ENCODE data around the gene ST6GALNAC3. TPM values are rescaled to one million over a fixed set of nuclear protein-coding genes. Genes with fewer than 3 reads are reported as not detected.

Gene ST6GALNAC3
- total RNA-seq, 1 donor from 2014 or later, result 23.6 TPM

GRCh38 chr1:76190749-76191424 lies 116.3 kb downstream of the ST6GALNAC3 start:
- Mint-ChIP-seq H3K27ac (no peak overlapping the region), H3K4me1 (peaks cover 16% of the 10 kb centered on the region), H3K4me3 (no peak overlapping the region), H3K27me3 (ENCODE audit: insufficient read depth, low read depth) (no peaks in the 10 kb centered on the region), H3K36me3 (no peaks in the 10 kb centered on the region), H3K9me3 (peaks cover 5% of the 10 kb centered on the region)
- Histone ChIP-seq H3K9me3 (ENCODE audit: low read depth) (no peaks in the 10 kb centered on the region), H2AFZ (replicated peaks) (no peak overlapping the region), H3K9ac (no peak overlapping the region), H3K4me3 (no peak overlapping the region), H3K36me3 (no peaks in the 10 kb centered on the region), H4K20me1 (ENCODE audit: low read depth) (no peaks in the 10 kb centered on the region), H3K4me1 (no peaks in the 10 kb centered on the region), H3K27me3 (no peaks in the 10 kb centered on the region), H3K27ac (no peak overlapping the region), H3K79me2 (ENCODE audit: low read depth) (no peaks in the 10 kb centered on the region), H3F3A (ENCODE audit: low read depth) (no peaks in the 10 kb centered on the region), H3K4me2 (no peak overlapping the region)
- DNase-seq (ENCODE audit: low spot score), result no peak
- TF ChIP-seq EZH2 (IDR thresholded peaks at IDR 0.05), result no peak
- no peak for TF ChIP-seq CTCF (IDR thresholded peaks at IDR 0.05)
- TF ChIP-seq EZH2phosphoT487 (IDR thresholded peaks at IDR 0.05), result no peak

- no peak overlapping the region for H3K27ac Mint-ChIP-seq
- no peaks in the 10 kb centered on the region for H3K4me1 ChIP-seq
- H3K9me3 ChIP-seq (ENCODE audit: low read depth), result no peaks in the 10 kb centered on the region
- no peaks in the 10 kb centered on the region for H4K20me1 ChIP-seq (ENCODE audit: low read depth)
- no peaks in the 10 kb centered on the region for H3K36me3 ChIP-seq
- H2AFZ ChIP-seq (replicated peaks), result no peak overlapping the region
- H3K36me3 Mint-ChIP-seq, result no peaks in the 10 kb centered on the region
- H3K9ac ChIP-seq, result no peak overlapping the region
- no peak overlapping the region for H3K4me3 ChIP-seq
- no peaks in the 10 kb centered on the region for H3F3A ChIP-seq (ENCODE audit: low read depth)
- H3K4me3 Mint-ChIP-seq, result no peak overlapping the region
- H3K27me3 ChIP-seq, result no peaks in the 10 kb centered on the region
- no peaks in the 10 kb centered on the region for H3K79me2 ChIP-seq (ENCODE audit: low read depth)
- H3K4me1 Mint-ChIP-seq, result peaks cover 10% of the 10 kb centered on the region
- H3K9me3 Mint-ChIP-seq, result peaks cover 5% of the 10 kb centered on the region
- H3K4me2 ChIP-seq, result no peak overlapping the region
- TF ChIP-seq EZH2phosphoT487 (IDR thresholded peaks at IDR 0.05), result no peak
- no peak for TF ChIP-seq EZH2 (IDR thresholded peaks at IDR 0.05)
- TF ChIP-seq CTCF (IDR thresholded peaks at IDR 0.05), result no peak
- H3K27ac ChIP-seq, result no peak overlapping the region
- no peak for DNase-seq (ENCODE audit: low spot score)
- H3K27me3 Mint-ChIP-seq (ENCODE audit: insufficient read depth, low read depth), result no peaks in the 10 kb centered on the region
Observed at GRCh38 chr1:76191561-76191960, 117.0 kb downstream of the ST6GALNAC3 start.

- Mint-ChIP-seq H3K9me3 (peaks cover 3% of the 10 kb centered on the region), H3K36me3 (peaks cover 7% of the 10 kb centered on the region), H3K4me1 (no peaks in the 10 kb centered on the region), H3K27me3 (ENCODE audit: insufficient read depth, low read depth) (no peaks in the 10 kb centered on the region), H3K4me3 (no peak overlapping the region), H3K27ac (no peak overlapping the region)
- no peaks in the 10 kb centered on the region for H3K9me3 ChIP-seq (ENCODE audit: low read depth)
- no peaks in the 10 kb centered on the region for H3F3A ChIP-seq (ENCODE audit: low read depth)
- no peak for DNase-seq (ENCODE audit: low spot score)
- H3K36me3 ChIP-seq, result no peaks in the 10 kb centered on the region
- no peak overlapping the region for H3K9ac ChIP-seq
- H3K4me1 ChIP-seq, result no peaks in the 10 kb centered on the region
- H3K27ac ChIP-seq, result no peak overlapping the region
- H3K79me2 ChIP-seq (ENCODE audit: low read depth), result no peaks in the 10 kb centered on the region
- H4K20me1 ChIP-seq (ENCODE audit: low read depth), result peaks cover 7% of the 10 kb centered on the region
- no peak overlapping the region for H3K4me2 ChIP-seq
- H2AFZ ChIP-seq (replicated peaks), result no peak overlapping the region
- no peak overlapping the region for H3K4me3 ChIP-seq
- no peak for TF ChIP-seq EZH2 (IDR thresholded peaks at IDR 0.05)
- H3K27me3 ChIP-seq, result no peaks in the 10 kb centered on the region
Observed at GRCh38 chr1:76198452-76198851, 123.9 kb downstream of the ST6GALNAC3 start.

- no peak overlapping the region for H3K27ac Mint-ChIP-seq
- no peaks in the 10 kb centered on the region for H3K4me1 ChIP-seq
- no peak for DNase-seq (ENCODE audit: low spot score)
- no peak overlapping the region for H3K9ac ChIP-seq
- H2AFZ ChIP-seq (replicated peaks), result no peak overlapping the region
- no peaks in the 10 kb centered on the region for H3K36me3 ChIP-seq
- H4K20me1 ChIP-seq (ENCODE audit: low read depth), result peaks cover 7% of the 10 kb centered on the region
- H3K27me3 ChIP-seq, result no peaks in the 10 kb centered on the region
- H3K9me3 Mint-ChIP-seq, result peaks cover 3% of the 10 kb centered on the region
- H3K36me3 Mint-ChIP-seq, result peaks cover 7% of the 10 kb centered on the region
- H3K4me3 Mint-ChIP-seq, result no peak overlapping the region
- no peak overlapping the region for H3K27ac ChIP-seq
- H3K79me2 ChIP-seq (ENCODE audit: low read depth), result no peaks in the 10 kb centered on the region
- no peaks in the 10 kb centered on the region for H3K4me1 Mint-ChIP-seq
- no peaks in the 10 kb centered on the region for H3F3A ChIP-seq (ENCODE audit: low read depth)
- H3K27me3 Mint-ChIP-seq (ENCODE audit: insufficient read depth, low read depth), result no peaks in the 10 kb centered on the region
- no peak overlapping the region for H3K4me2 ChIP-seq
- H3K4me3 ChIP-seq, result no peak overlapping the region
- no peaks in the 10 kb centered on the region for H3K9me3 ChIP-seq (ENCODE audit: low read depth)
- TF ChIP-seq EZH2 (IDR thresholded peaks at IDR 0.05), result no peak
- TF ChIP-seq CTCF (IDR thresholded peaks at IDR 0.05), result no peak
- TF ChIP-seq EZH2phosphoT487 (IDR thresholded peaks at IDR 0.05), result no peak
Observed at GRCh38 chr1:76202670-76203069, 128.1 kb downstream of the ST6GALNAC3 start.
